HCT116 (cell line): Measurements from ENCODE around the gene ZNF789.

Experiments used
- CTCF ChIP-seq, 3 experiments: fragments of 200-600 bp in 1 of 3; sonication (generic) in 1 of 3; IDR thresholded peaks in 2 of 3; conservative IDR thresholded peaks in 1 of 3; 2 replicates each; pipeline ENCODE4 v1.5.1; 2012 to 2017; ENCODE audit warnings: low read depth in 2 of 3, low read length in 2 of 3, antibody characterized with exemption in 1 of 3, borderline replicate concordance in 1 of 3, control low read depth in 1 of 3, mild to moderate bottlenecking in 1 of 3, mixed read lengths in 1 of 3, mixed run types in 1 of 3, moderate library complexity in 1 of 3; ENCODE audit not compliant: insufficient read depth in 1 of 3
- EZH2 ChIP-seq: fragments of 200-600 bp; sonication (generic); IDR thresholded peaks from 2 replicates; pipeline ENCODE4 v1.6.1; 2017; ENCODE audit warnings: antibody characterized with exemption, mixed run types
- EZH2phosphoT487 ChIP-seq: fragments of 200-600 bp; IDR thresholded peaks from 2 replicates; pipeline ENCODE4 v1.6.1; 2018; ENCODE audit warnings: antibody characterized with exemption, borderline replicate concordance
- JUND ChIP-seq: IDR thresholded peaks from 2 replicates; pipeline ENCODE4 v1.6.1; 2012
- POLR2A ChIP-seq: IDR thresholded peaks from 2 replicates; pipeline ENCODE4 v1.7.0; 2011; ENCODE audit warnings: borderline replicate concordance; ENCODE audit not compliant: insufficient read depth, insufficient read length; ENCODE audit errors: extremely low read depth
- POLR2AphosphoS5 ChIP-seq: IDR thresholded peaks from 2 replicates; pipeline ENCODE4 v1.6.1; 2011; ENCODE audit warnings: mild to moderate bottlenecking, low read depth, low read length, moderate library complexity
- SIN3A ChIP-seq: IDR thresholded peaks from 2 replicates; pipeline ENCODE4 v1.6.1; 2012; ENCODE audit warnings: low read depth
- SP1 ChIP-seq: IDR thresholded peaks from 2 replicates; pipeline ENCODE4 v1.6.1; 2012; ENCODE audit warnings: low read depth
- TCF7L2 ChIP-seq: IDR thresholded peaks from 2 replicates; pipeline ENCODE4 v1.7.0; 2011; ENCODE audit warnings: borderline replicate concordance, inconsistent platforms; ENCODE audit not compliant: insufficient read depth, insufficient read length; ENCODE audit errors: extremely low read depth
- YY1 ChIP-seq: IDR thresholded peaks from 2 replicates; pipeline ENCODE4 v1.6.1; 2011; ENCODE audit warnings: low read length, low read depth, moderate library complexity, mild to moderate bottlenecking; ENCODE audit not compliant: insufficient replicate concordance; ENCODE audit errors: extremely low read depth
- ZNF274 ChIP-seq: fragments of 200-500 bp; sonication (Bioruptor generic); IDR thresholded peaks from 2 replicates; pipeline ENCODE4 v1.6.1; 2014; ENCODE audit warnings: mild to moderate bottlenecking, low read depth, low read length, inconsistent platforms
- TF ChIP-seq, protein P1 (sequence below): IDR thresholded peaks from 2 replicates; pipeline ENCODE4 v1.6.1; 2012
- TF ChIP-seq, protein P2 (sequence below): IDR thresholded peaks from 2 replicates; pipeline ENCODE4 v1.6.1; 2012; ENCODE audit warnings: low read depth

DNA sequence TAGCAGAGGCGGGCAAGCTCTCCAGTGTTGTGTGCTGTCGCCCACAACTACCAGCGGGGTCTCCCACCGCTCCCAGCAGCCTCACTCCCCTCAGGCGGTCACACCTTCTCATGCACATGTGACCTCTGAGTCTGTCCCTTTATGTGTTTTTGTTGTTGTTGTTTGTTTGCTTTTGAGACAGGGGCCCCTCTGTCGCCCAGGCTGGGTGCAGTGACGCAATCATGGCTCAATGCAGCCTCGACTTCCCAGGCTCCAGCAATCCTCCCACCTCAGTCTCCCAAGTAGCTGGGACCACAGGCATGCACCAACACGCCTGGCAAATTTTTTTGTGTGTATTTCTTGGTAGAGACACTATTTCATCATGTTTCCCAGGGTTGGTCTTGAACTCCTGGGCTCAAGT lies 32.5 kb upstream of the ZNF789 start:
- TF ChIP-seq CTCF (IDR thresholded peaks at IDR 0.05 in 2 of 3, conservative IDR thresholded peaks at IDR 0.05 in 1 of 3; ENCODE audit: borderline replicate concordance in 1 of 3, insufficient read depth in 1 of 3, low read depth in 2 of 3, low read length in 2 of 3) (no peak), POLR2A (no peak), EZH2 (no peak), TCF7L2 (no peak), POLR2AphosphoS5 (no peak), JUND (no peak), YY1 (no peak), EZH2phosphoT487 (no peak), SIN3A (no peak), SP1 (no peak), ZNF274 (no peak)
- TF ChIP-seq, protein P1, sequence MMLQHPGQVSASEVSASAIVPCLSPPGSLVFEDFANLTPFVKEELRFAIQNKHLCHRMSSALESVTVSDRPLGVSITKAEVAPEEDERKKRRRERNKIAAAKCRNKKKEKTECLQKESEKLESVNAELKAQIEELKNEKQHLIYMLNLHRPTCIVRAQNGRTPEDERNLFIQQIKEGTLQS, result no peak
- TF ChIP-seq, protein P2, sequence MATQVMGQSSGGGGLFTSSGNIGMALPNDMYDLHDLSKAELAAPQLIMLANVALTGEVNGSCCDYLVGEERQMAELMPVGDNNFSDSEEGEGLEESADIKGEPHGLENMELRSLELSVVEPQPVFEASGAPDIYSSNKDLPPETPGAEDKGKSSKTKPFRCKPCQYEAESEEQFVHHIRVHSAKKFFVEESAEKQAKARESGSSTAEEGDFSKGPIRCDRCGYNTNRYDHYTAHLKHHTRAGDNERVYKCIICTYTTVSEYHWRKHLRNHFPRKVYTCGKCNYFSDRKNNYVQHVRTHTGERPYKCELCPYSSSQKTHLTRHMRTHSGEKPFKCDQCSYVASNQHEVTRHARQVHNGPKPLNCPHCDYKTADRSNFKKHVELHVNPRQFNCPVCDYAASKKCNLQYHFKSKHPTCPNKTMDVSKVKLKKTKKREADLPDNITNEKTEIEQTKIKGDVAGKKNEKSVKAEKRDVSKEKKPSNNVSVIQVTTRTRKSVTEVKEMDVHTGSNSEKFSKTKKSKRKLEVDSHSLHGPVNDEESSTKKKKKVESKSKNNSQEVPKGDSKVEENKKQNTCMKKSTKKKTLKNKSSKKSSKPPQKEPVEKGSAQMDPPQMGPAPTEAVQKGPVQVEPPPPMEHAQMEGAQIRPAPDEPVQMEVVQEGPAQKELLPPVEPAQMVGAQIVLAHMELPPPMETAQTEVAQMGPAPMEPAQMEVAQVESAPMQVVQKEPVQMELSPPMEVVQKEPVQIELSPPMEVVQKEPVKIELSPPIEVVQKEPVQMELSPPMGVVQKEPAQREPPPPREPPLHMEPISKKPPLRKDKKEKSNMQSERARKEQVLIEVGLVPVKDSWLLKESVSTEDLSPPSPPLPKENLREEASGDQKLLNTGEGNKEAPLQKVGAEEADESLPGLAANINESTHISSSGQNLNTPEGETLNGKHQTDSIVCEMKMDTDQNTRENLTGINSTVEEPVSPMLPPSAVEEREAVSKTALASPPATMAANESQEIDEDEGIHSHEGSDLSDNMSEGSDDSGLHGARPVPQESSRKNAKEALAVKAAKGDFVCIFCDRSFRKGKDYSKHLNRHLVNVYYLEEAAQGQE, result no peak
